SK-N-MC (cell line): Measurements from ENCODE around the gene NMS.

Source experiments
- EZH2 ChIP-seq: fragments of 200-600 bp; sonication (generic); IDR thresholded peaks from one replicate; pipeline ENCODE4 v1.6.1; 2017; ENCODE audit warnings: antibody characterized with exemption
- FOXP2 ChIP-seq: optimal IDR thresholded peaks from 2 replicates; pipeline ENCODE3; 2011; ENCODE audit warnings: mild to moderate bottlenecking, moderate library complexity; ENCODE audit not compliant: insufficient read depth; ENCODE audit errors: extremely low read length, control extremely low read depth

- TF ChIP-seq FOXP2 (no peak), EZH2 (no peak)
These were observed 724 bp downstream of the NMS start for GRCh38 chr2:100470898-100471514.
